ENCODE data around the gene TPGS2.

- TF ChIP-seq NONO (IDR thresholded peaks at IDR 0.05), result no peak
- no peak for TF ChIP-seq NONO (CRISPR knock-in tag; conservative IDR thresholded peaks at IDR 0.05)
- TF ChIP-seq FOXK2 (IDR thresholded peaks at IDR 0.05), result no peak
- TF ChIP-seq, protein P1, sequence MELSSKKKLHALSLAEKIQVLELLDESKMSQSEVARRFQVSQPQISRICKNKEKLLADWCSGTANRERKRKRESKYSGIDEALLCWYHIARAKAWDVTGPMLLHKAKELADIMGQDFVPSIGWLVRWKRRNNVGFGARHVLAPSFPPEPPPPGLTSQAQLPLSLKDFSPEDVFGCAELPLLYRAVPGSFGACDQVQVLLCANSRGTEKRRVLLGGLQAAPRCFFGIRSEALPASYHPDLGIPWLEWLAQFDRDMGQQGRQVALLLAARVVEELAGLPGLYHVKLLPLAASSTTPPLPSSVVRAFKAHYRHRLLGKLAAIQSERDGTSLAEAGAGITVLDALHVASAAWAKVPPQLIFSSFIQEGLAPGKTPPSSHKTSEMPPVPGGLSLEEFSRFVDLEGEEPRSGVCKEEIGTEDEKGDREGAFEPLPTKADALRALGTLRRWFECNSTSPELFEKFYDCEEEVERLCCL (CRISPR knock-in tag; IDR thresholded peaks at IDR 0.05; ENCODE audit: borderline replicate concordance), result no peak
- TF ChIP-seq POLR2AphosphoS2 (IDR thresholded peaks at IDR 0.05; ENCODE audit: low read depth, low read length), result no peak
- TF ChIP-seq POLR2A (IDR thresholded peaks at IDR 0.05; ENCODE audit: insufficient read depth in 1 of 2, low read depth in 2 of 2, low read length in 2 of 2), result no peak
- TF ChIP-seq YY1 (IDR thresholded peaks at IDR 0.05; ENCODE audit: insufficient read depth, insufficient replicate concordance, low read depth, low read length), result no peak
- TF ChIP-seq ZSCAN30 (CRISPR knock-in tag; IDR thresholded peaks at IDR 0.05), result no peak
These were observed 16.1 kb downstream of the TPGS2 start for GRCh38 chr18:36812678-36813077.
